SK-N-SH treated with all-trans-retinoic acid at 6 μM for 48 hours (cell line): ENCODE data around the gene IL20RB.

Experiments
- ATAC-seq: fragments of 200-7000 bp; cut with Tn5 transposase; 3 replicates; pipeline ENCODE4 v1.9.1; 2020; ENCODE audit warnings: mild to moderate bottlenecking, moderate library complexity
- ARNTL ChIP-seq: fragments of 450-650 bp; formaldehyde crosslinking; IDR thresholded peaks from 2 replicates; pipeline ENCODE4 v1.5.0; 2020; ENCODE audit warnings: low read depth, mild to moderate bottlenecking, moderate library complexity, borderline replicate concordance
- BACH2 ChIP-seq: fragments of 250-450 bp; sonication (Bioruptor Pico); IDR thresholded peaks from 2 replicates; pipeline ENCODE4 v1.9.0; 2021; ENCODE audit warnings: mild to moderate bottlenecking, borderline replicate concordance
- CSDC2 ChIP-seq: fragments of 250-450 bp; sonication (Bioruptor Pico); IDR thresholded peaks from 2 replicates; pipeline ENCODE4 v1.5.0; 2020; ENCODE audit warnings: mild to moderate bottlenecking, moderate library complexity
- ESRRG ChIP-seq: fragments of 250-450 bp; sonication (Bioruptor Pico); IDR thresholded peaks from 2 replicates; pipeline ENCODE4 v1.6.1; 2021; ENCODE audit warnings: mild to moderate bottlenecking
- GLIS3 ChIP-seq: fragments of 250-450 bp; sonication (Bioruptor Pico); IDR thresholded peaks from 2 replicates; pipeline ENCODE4 v1.5.0; 2020; ENCODE audit warnings: mild to moderate bottlenecking, moderate library complexity
- ISL1 ChIP-seq: fragments of 250-450 bp; sonication (Bioruptor Pico); IDR thresholded peaks from 2 replicates; pipeline ENCODE4 v2.1.2; 2022; ENCODE audit warnings: mild to moderate bottlenecking, moderate library complexity
- OSR1 ChIP-seq: fragments of 250-450 bp; sonication (Bioruptor Pico); IDR thresholded peaks from 2 replicates; pipeline ENCODE4 v1.8.0; 2022; ENCODE audit warnings: moderate library complexity, mild to moderate bottlenecking, inconsistent platforms
- PATZ1 ChIP-seq: fragments of 250-450 bp; sonication (Bioruptor Pico); IDR thresholded peaks from 2 replicates; pipeline ENCODE4 v1.8.0; 2020; ENCODE audit warnings: mild to moderate bottlenecking, moderate library complexity, borderline replicate concordance
- POU6F1 ChIP-seq: fragments of 250-450 bp; sonication (Bioruptor Pico); IDR thresholded peaks from 2 replicates; pipeline ENCODE4 v1.8.0; 2021; ENCODE audit warnings: low read depth, mild to moderate bottlenecking, moderate library complexity, borderline replicate concordance
- PPARA ChIP-seq: fragments of 250-450 bp; sonication (Bioruptor Pico); IDR thresholded peaks from 2 replicates; pipeline ENCODE4 v1.5.0; 2020; ENCODE audit warnings: mild to moderate bottlenecking, borderline replicate concordance
- RARB ChIP-seq: fragments of 250-450 bp; sonication (Bioruptor Pico); IDR thresholded peaks from 2 replicates; pipeline ENCODE4 v1.8.0; 2021; ENCODE audit warnings: mild to moderate bottlenecking, moderate library complexity
- SNAI2 ChIP-seq: fragments of 250-450 bp; sonication (Bioruptor Pico); IDR thresholded peaks from 2 replicates; pipeline ENCODE4 v1.5.0; 2020; ENCODE audit warnings: mild to moderate bottlenecking, moderate library complexity
- TCF4 ChIP-seq: fragments of 250-450 bp; sonication (Bioruptor Pico); IDR thresholded peaks from 2 replicates; pipeline ENCODE4 v1.8.0; 2021; ENCODE audit warnings: mild to moderate bottlenecking, moderate library complexity, borderline replicate concordance
- TOX ChIP-seq: fragments of 250-450 bp; sonication (Bioruptor Pico); IDR thresholded peaks from 2 replicates; pipeline ENCODE4 v1.8.0; 2021; ENCODE audit warnings: mild to moderate bottlenecking, moderate library complexity, borderline replicate concordance
- TSHZ2 ChIP-seq: fragments of 250-450 bp; sonication (Bioruptor Pico); IDR thresholded peaks from 2 replicates; pipeline ENCODE4 v1.5.0; 2020; ENCODE audit warnings: mild to moderate bottlenecking, moderate library complexity
- ZC3H10 ChIP-seq: fragments of 250-450 bp; sonication (Bioruptor Pico); IDR thresholded peaks from 2 replicates; pipeline ENCODE4 v1.5.1; 2021; ENCODE audit warnings: mild to moderate bottlenecking, moderate library complexity
- ZFP3 ChIP-seq: fragments of 250-450 bp; sonication (Bioruptor Pico); IDR thresholded peaks from 2 replicates; pipeline ENCODE4 v1.5.0; 2020; ENCODE audit warnings: mild to moderate bottlenecking, moderate library complexity
- ZFP30 ChIP-seq: fragments of 450-650 bp; formaldehyde crosslinking; IDR thresholded peaks from 2 replicates; pipeline ENCODE4 v1.5.0; 2022; ENCODE audit warnings: mild to moderate bottlenecking, moderate library complexity
- ZNF565 ChIP-seq: fragments of 450-650 bp; formaldehyde crosslinking; conservative IDR thresholded peaks from 2 replicates; pipeline ENCODE4 v1.5.0; 2020; ENCODE audit warnings: low read depth, mild to moderate bottlenecking, moderate library complexity
- ZNF70 ChIP-seq: fragments of 450-650 bp; formaldehyde crosslinking; IDR thresholded peaks from 2 replicates; pipeline ENCODE4 v1.5.0; 2020; ENCODE audit warnings: mild to moderate bottlenecking, moderate library complexity
- ZNF8 ChIP-seq: fragments of 450-650 bp; formaldehyde crosslinking; IDR thresholded peaks from 2 replicates; pipeline ENCODE4 v1.5.0; 2020; ENCODE audit warnings: mild to moderate bottlenecking, moderate library complexity

Gene IL20RB

GRCh38 chr3:136954980-136955780 is 2.6 kb upstream of the IL20RB start:
- TF ChIP-seq PPARA (CRISPR knock-in tag) = no peak
- TF ChIP-seq POU6F1 (CRISPR knock-in tag) = no peak
- TF ChIP-seq ISL1 (CRISPR knock-in tag) = no peak
- no peak for TF ChIP-seq ZFP30
- TF ChIP-seq CSDC2 = no peak
- no peak for TF ChIP-seq TOX (CRISPR knock-in tag)
- TF ChIP-seq ZNF565 (CRISPR knock-in tag) = no peak
- TF ChIP-seq ESRRG (CRISPR knock-in tag) = no peak
- TF ChIP-seq ZNF8 (CRISPR knock-in tag) = no peak
- TF ChIP-seq GLIS3 = no peak
- no peak for TF ChIP-seq OSR1
- ATAC-seq = peak; percentile 66

DNA sequence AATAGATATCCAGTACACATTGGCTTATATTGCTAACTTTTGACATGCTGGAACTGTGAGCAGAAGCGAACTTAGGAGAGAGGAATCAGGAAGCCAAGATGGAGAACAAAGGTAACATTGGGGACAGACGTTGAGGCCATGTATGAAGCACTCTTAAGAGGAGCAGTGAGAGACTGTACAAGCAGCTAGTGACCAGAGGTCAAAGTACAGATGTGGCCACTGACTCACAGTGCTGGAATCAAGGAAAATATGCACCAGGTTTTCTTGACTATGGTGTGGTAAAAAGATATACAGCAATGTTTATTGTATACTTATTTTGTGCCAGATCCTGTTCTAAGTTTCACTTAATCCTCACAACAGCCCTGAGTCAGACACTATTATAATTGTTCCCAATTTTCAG is 2.0 kb upstream of the IL20RB start:
- ATAC-seq = peak; percentile 84

GRCh38 chr3:136956971-136957370 is 812 bp upstream of the IL20RB start:
- ATAC-seq = no peak
- TF ChIP-seq TSHZ2 (CRISPR knock-in tag) (no peak), ZNF8 (CRISPR knock-in tag) (no peak), PPARA (CRISPR knock-in tag) (no peak), ZFP3 (CRISPR knock-in tag) (no peak), RARB (no peak), TOX (CRISPR knock-in tag) (no peak), ESRRG (CRISPR knock-in tag) (no peak), POU6F1 (CRISPR knock-in tag) (no peak), ARNTL (CRISPR knock-in tag) (no peak), PATZ1 (CRISPR knock-in tag) (no peak), ZNF565 (CRISPR knock-in tag) (no peak), CSDC2 (no peak), ISL1 (CRISPR knock-in tag) (no peak), SNAI2 (CRISPR knock-in tag) (no peak), ZNF70 (no peak), ZC3H10 (CRISPR knock-in tag) (no peak)

More for the DNA sequence above, 2.0 kb upstream of the IL20RB start:
- TF ChIP-seq ZNF8 (CRISPR knock-in tag) (no peak), TCF4 (CRISPR knock-in tag) (no peak), RARB (no peak), SNAI2 (CRISPR knock-in tag) (no peak)

- ATAC-seq = no peak
- TF ChIP-seq TOX (CRISPR knock-in tag) (no peak), ISL1 (CRISPR knock-in tag) (no peak), PATZ1 (CRISPR knock-in tag) (no peak), BACH2 (no peak), RARB (no peak), POU6F1 (CRISPR knock-in tag) (no peak), OSR1 (no peak), GLIS3 (no peak), ZFP30 (no peak)
Measured at GRCh38 chr3:136958939-136959338, 1.2 kb downstream of the IL20RB start.
